H1 (cell line): ENCODE results near the gene SYDE2. TPM values are rescaled to one million over a fixed set of nuclear protein-coding genes. Genes with fewer than 3 reads are reported as not detected.

Source experiments
- CTCF ChIA-PET: fragments of 300-600 bp; sonication (Branson Sonifier 250); formaldehyde crosslinking; loops from one replicate; lab custom pipeline; 2021; ENCODE audit not compliant: partially characterized antibody; lab: Charles Lee
- POLR2A ChIA-PET: fragments of 300-600 bp; sonication (Branson Sonifier 250); formaldehyde crosslinking; loops from one replicate; lab custom pipeline; 2021; ENCODE audit warnings: inconsistent platforms; ENCODE audit not compliant: partially characterized antibody; lab: Charles Lee
- DNase-seq, 2 experiments: peaks; one replicate each; pipeline versions ENCODE4 v3.0.0 to v3.0.0-alpha.2; 2010 to 2022; ENCODE audit warnings: low spot score in 2 of 2, low read depth in 1 of 2, mixed read lengths in 1 of 2
- FAIRE-seq: peaks from 2 replicates; lab custom pipeline; 2011; peaks lifted over from hg19 to GRCh38; lab: Jason Lieb, UNC
- H2AFZ ChIP-seq: 2 replicates; pipeline ENCODE4 v1.8.1; 2012; ENCODE audit warnings: low read length, inconsistent platforms
- H2AK5ac ChIP-seq: 2 replicates; pipeline ENCODE4 v1.6.1; 2013; ENCODE audit warnings: low read depth, low read length
- H2BK120ac ChIP-seq: replicated peaks from 2 replicates; pipeline ENCODE3; 2013; ENCODE audit warnings: low read depth, low read length, inconsistent platforms
- H2BK12ac ChIP-seq: 2 replicates; pipeline ENCODE4 v1.6.1; 2013; ENCODE audit warnings: low read depth, low read length
- H2BK15ac ChIP-seq: 2 replicates; pipeline ENCODE4 v1.6.1; 2013; ENCODE audit warnings: low read length
- H2BK20ac ChIP-seq: 2 replicates; pipeline ENCODE4 v1.6.1; 2013; ENCODE audit warnings: low read length
- H2BK5ac ChIP-seq: 2 replicates; pipeline ENCODE4 v1.6.1; 2013; ENCODE audit warnings: low read depth, low read length
- H3K14ac ChIP-seq: 2 replicates; pipeline ENCODE4 v1.6.1; 2013; ENCODE audit warnings: inconsistent platforms; ENCODE audit not compliant: insufficient read length
- H3K18ac ChIP-seq: 2 replicates; pipeline ENCODE4 v1.6.1; 2013; ENCODE audit warnings: low read length; ENCODE audit errors: extremely low read depth
- H3K23ac ChIP-seq: 2 replicates; pipeline ENCODE4 v1.6.1; 2013; ENCODE audit warnings: inconsistent platforms; ENCODE audit not compliant: insufficient read length
- H3K23me2 ChIP-seq: 2 replicates; pipeline ENCODE4 v1.6.1; 2013; ENCODE audit warnings: low read depth, low read length
- H3K27ac ChIP-seq: 2 replicates; pipeline ENCODE4 v1.6.1; 2011; ENCODE audit warnings: low read depth, low read length, inconsistent platforms
- H3K27me3 ChIP-seq, 4 experiments: replicated peaks in 1 of 4; 1 replicate in 1 of 4; 2 replicates in 3 of 4; pipeline versions ENCODE4 v1.6.1 to v1.8.1; 2011 to 2013; ENCODE audit warnings: low read length in 3 of 4, mild to moderate bottlenecking in 3 of 4, inconsistent platforms in 2 of 4, mixed read lengths in 2 of 4, moderate library complexity in 1 of 4; ENCODE audit not compliant: control insufficient read depth in 3 of 4, insufficient read depth in 3 of 4; ENCODE audit errors: extremely low read depth in 1 of 4
- H3K36me3 ChIP-seq, 4 experiments: 2 replicates each; pipeline versions ENCODE4 v1.6.1 to v1.8.1; 2011 to 2013; ENCODE audit warnings: mild to moderate bottlenecking in 4 of 4, low read length in 3 of 4, moderate library complexity in 2 of 4, control low read depth in 1 of 4, inconsistent platforms in 1 of 4; ENCODE audit not compliant: insufficient read depth in 4 of 4, control insufficient read depth in 2 of 4
- H3K4ac ChIP-seq: replicated peaks from 2 replicates; pipeline ENCODE3; 2013; ENCODE audit warnings: low read length, low read depth, mixed read lengths, inconsistent platforms; ENCODE audit not compliant: insufficient read length
- H3K4me1 ChIP-seq, 4 experiments: replicated peaks in 1 of 4; 1 replicate in 1 of 4; 2 replicates in 3 of 4; pipeline versions ENCODE4 v1.6.1 to v1.8.1; 2011 to 2013; ENCODE audit warnings: low read length in 3 of 4, inconsistent platforms in 2 of 4, mixed read lengths in 1 of 4; ENCODE audit not compliant: insufficient read depth in 4 of 4, control insufficient read depth in 3 of 4
- H3K4me2 ChIP-seq, 2 experiments: 2 replicates each; pipeline versions ENCODE4 v1.6.1 to v1.8.1; 2011 to 2013; ENCODE audit warnings: low read depth in 2 of 2, low read length in 2 of 2, control low read depth in 1 of 2, inconsistent platforms in 1 of 2, mild to moderate bottlenecking in 1 of 2; ENCODE audit not compliant: insufficient read depth in 1 of 2
- H3K4me3 ChIP-seq, 4 experiments: fragments of 200-600, 300-600 bp in 1 of 4; sonication (generic), shearing (Covaris generic), sonication (Bioruptor Twin) in 1 of 4; 2 replicates each; pipeline versions ENCODE4 v1.5.1 to v1.8.1; 2011 to 2016; ENCODE audit warnings: low read length in 4 of 4, low read depth in 3 of 4, control low read depth in 2 of 4, inconsistent platforms in 2 of 4, mild to moderate bottlenecking in 2 of 4, mixed read lengths in 1 of 4, moderate library complexity in 1 of 4; ENCODE audit not compliant: insufficient read depth in 2 of 4; ENCODE audit errors: extremely low read depth in 1 of 4
- H3K56ac ChIP-seq: replicated peaks from 2 replicates; pipeline ENCODE3; 2013; ENCODE audit warnings: low read depth, mild to moderate bottlenecking, mixed read lengths, low read length, inconsistent platforms; ENCODE audit not compliant: insufficient read length
- H3K79me1 ChIP-seq: 2 replicates; pipeline ENCODE4 v1.6.1; 2013; ENCODE audit warnings: low read depth, low read length, control low read depth
- H3K79me2 ChIP-seq, 2 experiments: 2 replicates each; pipeline versions ENCODE4 v1.6.1 to v1.8.1; 2012 to 2013; ENCODE audit warnings: low read length in 2 of 2, mild to moderate bottlenecking in 2 of 2, inconsistent platforms in 1 of 2; ENCODE audit not compliant: insufficient read depth in 2 of 2, control insufficient read depth in 1 of 2
- H3K9ac ChIP-seq, 4 experiments: replicated peaks in 1 of 4; 1 replicate in 1 of 4; 2 replicates in 3 of 4; pipeline versions ENCODE4 v1.6.1 to v1.8.1; 2011 to 2013; ENCODE audit warnings: low read depth in 3 of 4, low read length in 3 of 4, control low read depth in 2 of 4, mild to moderate bottlenecking in 2 of 4, moderate library complexity in 2 of 4, inconsistent platforms in 1 of 4; ENCODE audit errors: extremely low read depth in 1 of 4
- H3K9me3 ChIP-seq, 2 experiments: 2 replicates each; pipeline versions ENCODE4 v1.6.1 to v1.8.1; 2012 to 2013; ENCODE audit warnings: mild to moderate bottlenecking in 2 of 2, moderate library complexity in 2 of 2, control low read depth in 1 of 2, inconsistent platforms in 1 of 2, low read depth in 1 of 2, low read length in 1 of 2, mixed read lengths in 1 of 2; ENCODE audit not compliant: insufficient read depth in 2 of 2
- H4K20me1 ChIP-seq, 2 experiments: replicated peaks in 1 of 2; 2 replicates each; pipeline versions ENCODE3 to v1.8.1; 2011 to 2013; ENCODE audit warnings: inconsistent platforms in 2 of 2, low read length in 2 of 2, mild to moderate bottlenecking in 1 of 2; ENCODE audit not compliant: insufficient read depth in 2 of 2, control insufficient read depth in 1 of 2
- H4K5ac ChIP-seq: 2 replicates; pipeline ENCODE4 v1.6.1; 2013; ENCODE audit warnings: low read length, low read depth, mixed read lengths, inconsistent platforms; ENCODE audit not compliant: insufficient read length
- H4K8ac ChIP-seq: 2 replicates; pipeline ENCODE4 v1.8.0; 2013; ENCODE audit warnings: mild to moderate bottlenecking, moderate library complexity, low read length, inconsistent platforms; ENCODE audit not compliant: insufficient read depth; ENCODE audit errors: extremely low read depth
- H4K91ac ChIP-seq: replicated peaks from 2 replicates; pipeline ENCODE3; 2013; ENCODE audit warnings: low read length, mixed read lengths, inconsistent platforms; ENCODE audit not compliant: insufficient read length
- BCL11A ChIP-seq, 2 experiments: IDR thresholded peaks; one replicate each; pipeline ENCODE4 v1.6.1; 2011; ENCODE audit warnings: low read depth in 2 of 2, low read length in 2 of 2, mild to moderate bottlenecking in 2 of 2
- MAFK ChIP-seq: IDR thresholded peaks from 2 replicates; pipeline ENCODE4 v1.6.1; 2012; ENCODE audit warnings: low read depth, mild to moderate bottlenecking, improper control_type of control experiment, low read length
- NRF1 ChIP-seq: IDR thresholded peaks from 2 replicates; pipeline ENCODE4 v1.6.1; 2011; ENCODE audit warnings: mild to moderate bottlenecking, low read depth, low read length, improper control_type of control experiment
- POLR2AphosphoS5 ChIP-seq: IDR thresholded peaks from 2 replicates; pipeline ENCODE4 v1.6.1; 2011; ENCODE audit warnings: low read depth, low read length
- RNF2 ChIP-seq: fragments of 200-900, 300-1000 bp; sonication (generic); IDR thresholded peaks from 2 replicates; pipeline ENCODE4 v1.7.1; 2016; ENCODE audit warnings: borderline replicate concordance, low read depth, mild to moderate bottlenecking, antibody characterized with exemption, low read length; ENCODE audit not compliant: poor library complexity, severe bottlenecking; ENCODE audit errors: missing control alignments
- RXRA ChIP-seq: IDR thresholded peaks from 2 replicates; pipeline ENCODE4 v1.6.1; 2011; ENCODE audit warnings: low read depth, mild to moderate bottlenecking, low read length, moderate library complexity; ENCODE audit not compliant: insufficient read depth
- SP1 ChIP-seq: IDR thresholded peaks from 2 replicates; pipeline ENCODE4 v1.6.1; 2011; ENCODE audit warnings: low read depth, low read length
- TEAD4 ChIP-seq: IDR thresholded peaks from 2 replicates; pipeline ENCODE4 v1.6.1; 2012; ENCODE audit warnings: low read depth, low read length, inconsistent platforms, mixed read lengths
- WGBS, 2 experiments: shearing (Covaris generic) in 1 of 2; methylation state at CpG; one replicate each; pipeline versions ENCODE4 v1.1.6 to v1.1.7; 2013 to 2015; ENCODE audit warnings: low lambda C conversion rate in 2 of 2, mixed read lengths in 2 of 2, inconsistent platforms in 1 of 2, low coverage in 1 of 2, missing lambda C conversion rate in 1 of 2; ENCODE audit not compliant: insufficient replicate concordance in 2 of 2, insufficient coverage in 1 of 2, insufficient read length in 1 of 2; ENCODE audit errors: extremely low coverage in 1 of 2, missing lambda C conversion rate in 1 of 2; 5-methylcytosine and 5-hydroxymethylcytosine counted together
- polyA plus RNA-seq, 7 experiments: library from polyadenylated mRNA; depleted of rRNA in 3 of 7; stranded (reverse) in 5 of 7; unstranded in 2 of 7; fragments of >200 nt in 5 of 7; fragments of 200-250 nt in 2 of 7; gene quantifications; 1 replicate in 5 of 7; 2 replicates in 1 of 7; 4 replicates in 1 of 7; pipeline versions ENCODE4 v1.2.1 to v1.2.3, GENCODE V29; 2011 to 2013; ENCODE audit warnings: missing spikeins in 2 of 7, mixed read lengths in 2 of 7
- total RNA-seq: library from RNA; stranded (reverse); fragmentation: NEBNext Ultra II Directional; extraction: Animal tissue kit (Norgen Biotek cat#: 25700); gene quantifications from 2 replicates; pipeline ENCODE4 v1.2.1, GENCODE V29; 2021

SYDE2 gene
- total and polyA plus RNA-seq, 2 of the 8 experiments (the other 6 are each of a cell fraction or from before 2014, with no cell fraction given), result 1.6 to 14.6 TPM

GRCh38 chr1:85158910-85159309, 41.9 kb downstream of the SYDE2 start:
- no peaks in the 10 kb centered on the region for H3K4me1 ChIP-seq
- H2BK15ac ChIP-seq, result no peak overlapping the region
- H4K20me1 ChIP-seq, result no peaks in the 10 kb centered on the region
- H2AFZ ChIP-seq, result no peak overlapping the region
- DNase-seq (no peak), FAIRE-seq (no peak)
- H2BK120ac ChIP-seq, result no peak overlapping the region
- no peak overlapping the region for H3K4me2 ChIP-seq
- no peak overlapping the region for H3K23ac ChIP-seq
- H3K9ac ChIP-seq, result no peak overlapping the region
- H3K18ac ChIP-seq, result no peak overlapping the region
- H3K14ac ChIP-seq, result no peak overlapping the region
- WGBS, 2 experiments, result 90% methylated on average over 5 of the region's 5 CpGs; no CpG with 5 or more reads in 1 of the 2 experiments
- H2BK12ac ChIP-seq, result no peak overlapping the region
- no peak overlapping the region for H2BK20ac ChIP-seq
- no peak overlapping the region for H3K4me3 ChIP-seq
- no peaks in the 10 kb centered on the region for H3K9me3 ChIP-seq
- H3K79me1 ChIP-seq, result no peaks in the 10 kb centered on the region
- H2AK5ac ChIP-seq, result no peak overlapping the region
- H3K23me2 ChIP-seq, result no peaks in the 10 kb centered on the region
- POLR2A ChIA-PET, result no interaction called here
- no peak overlapping the region for H4K5ac ChIP-seq
- no peaks in the 10 kb centered on the region; a peak in 1 of 8 replicates for H3K36me3 ChIP-seq
- CTCF ChIA-PET, result interaction anchor here (0.6 to 3.5 kb wide), 5 partner anchors 10 to 725 kb away, joined by 3 to 13 read pairs (median 4); no protein-coding TSS in a partner anchor
- H4K91ac ChIP-seq, result no peak overlapping the region
- no peak overlapping the region for H4K8ac ChIP-seq
- H3K27ac ChIP-seq, result no peak overlapping the region
- H2BK5ac ChIP-seq, result no peak overlapping the region
- H3K79me2 ChIP-seq, result no peaks in the 10 kb centered on the region
- no peak overlapping the region for H3K4ac ChIP-seq
- H3K56ac ChIP-seq, result no peak overlapping the region
- no peak for TF ChIP-seq NRF1
- TF ChIP-seq POLR2AphosphoS5, result no peak
- no peak for TF ChIP-seq RNF2
- TF ChIP-seq TEAD4, result no peak
- TF ChIP-seq MAFK, result no peak
- no peak for TF ChIP-seq SP1
- no peak for TF ChIP-seq RXRA
- no peak for TF ChIP-seq BCL11A (IDR thresholded peaks at IDR 0.05; ENCODE audit: low read depth in 2 of 2, low read length in 2 of 2)
- H3K27me3 ChIP-seq, result no peaks in the 10 kb centered on the region
